Smooth muscle cell (in vitro differentiated cells): ENCODE results near the gene PPIP5K2. TPM values are rescaled to one million over a fixed set of nuclear protein-coding genes. Genes with fewer than 3 reads are reported as not detected.

Source experiments
- DNase-seq: peaks from one replicate; lab custom pipeline; 2025; ENCODE audit not compliant: unreplicated experiment; lab: John Stamatoyannopoulos, UW
- H2AFZ ChIP-seq: fragments of 200-600 bp; sonication (generic); 2 replicates; pipeline ENCODE4 v1.6.0; 2016; ENCODE audit warnings: antibody characterized with exemption, low read depth, mild to moderate bottlenecking
- H3F3A ChIP-seq: fragments of 200-600 bp; sonication (generic); 2 replicates; pipeline ENCODE4 v1.6.0; 2017; ENCODE audit warnings: antibody characterized with exemption, low read depth
- H3K27ac ChIP-seq: fragments of 200-600 bp; sonication (generic); 2 replicates; pipeline ENCODE4 v1.5.1; 2016; ENCODE audit warnings: low read depth, mild to moderate bottlenecking
- H3K27me3 ChIP-seq: fragments of 200-600 bp; sonication (generic); 2 replicates; pipeline ENCODE4 v1.6.1; 2016; ENCODE audit warnings: low read depth, mild to moderate bottlenecking
- H3K36me3 ChIP-seq: fragments of 200-600 bp; sonication (generic); 2 replicates; pipeline ENCODE4 v1.5.1; 2016; ENCODE audit warnings: low read depth
- H3K4me1 ChIP-seq: fragments of 200-600 bp; sonication (generic); 2 replicates; pipeline ENCODE4 v1.5.1; 2016; ENCODE audit warnings: low read depth
- H3K4me2 ChIP-seq: fragments of 200-600 bp; sonication (generic); 2 replicates; pipeline ENCODE4 v1.6.0; 2016; ENCODE audit warnings: mild to moderate bottlenecking
- H3K4me3 ChIP-seq: fragments of 200-600 bp; sonication (generic); 2 replicates; pipeline ENCODE4 v1.5.1; 2016; ENCODE audit warnings: mild to moderate bottlenecking
- H3K79me2 ChIP-seq: fragments of 200-600 bp; sonication (generic); 2 replicates; pipeline ENCODE4 v1.6.0; 2016; ENCODE audit warnings: low read depth, mild to moderate bottlenecking
- H3K9ac ChIP-seq: fragments of 200-600 bp; sonication (generic); 2 replicates; pipeline ENCODE4 v1.6.0; 2016; ENCODE audit warnings: low read depth
- H3K9me3 ChIP-seq: fragments of 200-600 bp; sonication (generic); replicated peaks from 2 replicates; pipeline ENCODE4 v1.5.1; 2016; ENCODE audit warnings: low read depth
- H4K20me1 ChIP-seq: fragments of 200-600 bp; sonication (generic); 2 replicates; pipeline ENCODE4 v1.6.0; 2016; ENCODE audit warnings: low read depth
- WGBS: methylation state at CpG from one replicate; pipeline ENCODE4 v1.1.7; 2016; ENCODE audit warnings: low lambda C conversion rate; 5-methylcytosine and 5-hydroxymethylcytosine counted together
- polyA plus RNA-seq: library from polyadenylated mRNA; unstranded; fragments of >200 nt; fragmentation: Nextera tagmentation; extraction: Ambion mirVana; gene quantifications from 2 replicates; pipeline ENCODE4 v1.2.1, GENCODE V29; 2016
- total RNA-seq: library from RNA; depleted of rRNA; stranded (reverse); fragments of >200 nt; gene quantifications from 2 replicates; pipeline ENCODE4 v1.2.3, GENCODE V29; 2014
- TF ChIP-seq, protein P1 (sequence below): fragments of 200-600 bp; sonication (generic); IDR thresholded peaks from 2 replicates; pipeline ENCODE4 v1.5.1; 2017; ENCODE audit warnings: borderline replicate concordance, mild to moderate bottlenecking, antibody characterized with exemption; ENCODE audit not compliant: insufficient read depth, poor library complexity, severe bottlenecking

Gene PPIP5K2
- total and polyA plus RNA-seq, 2 experiments from 2014 or later, result 22.6 to 90.3 TPM

- no peaks in the 10 kb centered on the region for H3K27me3 ChIP-seq
- no peak overlapping the region for H3K27ac ChIP-seq
- H3K9ac ChIP-seq, result no peak overlapping the region
- no peaks in the 10 kb centered on the region for H3K36me3 ChIP-seq
- no peaks in the 10 kb centered on the region for H3F3A ChIP-seq
- DNase-seq, result no peak
- TF ChIP-seq, protein P1, sequence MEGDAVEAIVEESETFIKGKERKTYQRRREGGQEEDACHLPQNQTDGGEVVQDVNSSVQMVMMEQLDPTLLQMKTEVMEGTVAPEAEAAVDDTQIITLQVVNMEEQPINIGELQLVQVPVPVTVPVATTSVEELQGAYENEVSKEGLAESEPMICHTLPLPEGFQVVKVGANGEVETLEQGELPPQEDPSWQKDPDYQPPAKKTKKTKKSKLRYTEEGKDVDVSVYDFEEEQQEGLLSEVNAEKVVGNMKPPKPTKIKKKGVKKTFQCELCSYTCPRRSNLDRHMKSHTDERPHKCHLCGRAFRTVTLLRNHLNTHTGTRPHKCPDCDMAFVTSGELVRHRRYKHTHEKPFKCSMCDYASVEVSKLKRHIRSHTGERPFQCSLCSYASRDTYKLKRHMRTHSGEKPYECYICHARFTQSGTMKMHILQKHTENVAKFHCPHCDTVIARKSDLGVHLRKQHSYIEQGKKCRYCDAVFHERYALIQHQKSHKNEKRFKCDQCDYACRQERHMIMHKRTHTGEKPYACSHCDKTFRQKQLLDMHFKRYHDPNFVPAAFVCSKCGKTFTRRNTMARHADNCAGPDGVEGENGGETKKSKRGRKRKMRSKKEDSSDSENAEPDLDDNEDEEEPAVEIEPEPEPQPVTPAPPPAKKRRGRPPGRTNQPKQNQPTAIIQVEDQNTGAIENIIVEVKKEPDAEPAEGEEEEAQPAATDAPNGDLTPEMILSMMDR, result no peak
- no peaks in the 10 kb centered on the region for H3K4me1 ChIP-seq
- peak overlapping the region; percentile 3 for H3K4me2 ChIP-seq
- H3K9me3 ChIP-seq, result peaks cover 6% of the 10 kb centered on the region
- H3K4me3 ChIP-seq, result no peak overlapping the region
- H4K20me1 ChIP-seq, result no peaks in the 10 kb centered on the region
- H3K79me2 ChIP-seq, result no peaks in the 10 kb centered on the region
- H2AFZ ChIP-seq, result no peak overlapping the region
Observed at GRCh38 chr5:103244398-103244797, 124.3 kb downstream of the PPIP5K2 start.

DNA sequence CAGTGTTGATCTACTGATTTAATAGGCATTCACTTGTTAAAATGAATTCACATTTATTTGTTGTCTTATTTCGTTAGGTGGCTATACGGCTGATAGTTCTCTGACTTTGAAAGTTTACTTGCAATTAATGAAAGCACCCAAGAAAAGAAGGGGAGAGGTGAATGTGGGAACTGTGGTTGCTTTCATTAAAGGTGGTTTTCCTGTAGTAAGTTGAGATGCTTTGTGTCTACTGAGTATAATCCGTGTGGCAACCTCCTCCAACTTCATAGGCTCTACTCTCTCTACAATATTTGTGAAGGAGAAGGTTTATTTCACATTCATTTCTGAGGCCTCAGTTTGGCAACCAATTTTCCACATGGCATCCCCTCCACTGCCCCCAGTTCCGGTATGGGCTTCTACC lies 125.7 kb downstream of the PPIP5K2 start:
- Histone ChIP-seq H3K27me3 (no peaks in the 10 kb centered on the region), H3K4me3 (no peak overlapping the region), H4K20me1 (no peaks in the 10 kb centered on the region), H3K27ac (no peak overlapping the region), H3K4me2 (no peak overlapping the region), H3F3A (no peaks in the 10 kb centered on the region), H3K9me3 (no peaks in the 10 kb centered on the region), H3K36me3 (no peaks in the 10 kb centered on the region), H2AFZ (no peak overlapping the region), H3K79me2 (no peaks in the 10 kb centered on the region), H3K9ac (no peak overlapping the region), H3K4me1 (no peaks in the 10 kb centered on the region)
- 91% methylated on average over 4 of the region's 4 CpGs for WGBS
- TF ChIP-seq, protein P1, result no peak
- DNase-seq, result no peak

- H3K9me3 ChIP-seq, result no peaks in the 10 kb centered on the region
- no peaks in the 10 kb centered on the region for H4K20me1 ChIP-seq
- no peak overlapping the region for H3K4me2 ChIP-seq
- no peaks in the 10 kb centered on the region for H3K79me2 ChIP-seq
- 94% methylated on average over 1 of the region's 1 CpG for WGBS
- H3K9ac ChIP-seq, result no peak overlapping the region
- H3K4me3 ChIP-seq, result no peak overlapping the region
- DNase-seq, result no peak
- H3K36me3 ChIP-seq, result no peaks in the 10 kb centered on the region
- H2AFZ ChIP-seq, result no peak overlapping the region
- no peaks in the 10 kb centered on the region for H3K4me1 ChIP-seq
- TF ChIP-seq, protein P1, result no peak
- no peak overlapping the region for H3K27ac ChIP-seq
- no peaks in the 10 kb centered on the region for H3K27me3 ChIP-seq
- H3F3A ChIP-seq, result no peaks in the 10 kb centered on the region
Observed at GRCh38 chr5:103247118-103247517, 127.0 kb downstream of the PPIP5K2 start.

DNA sequence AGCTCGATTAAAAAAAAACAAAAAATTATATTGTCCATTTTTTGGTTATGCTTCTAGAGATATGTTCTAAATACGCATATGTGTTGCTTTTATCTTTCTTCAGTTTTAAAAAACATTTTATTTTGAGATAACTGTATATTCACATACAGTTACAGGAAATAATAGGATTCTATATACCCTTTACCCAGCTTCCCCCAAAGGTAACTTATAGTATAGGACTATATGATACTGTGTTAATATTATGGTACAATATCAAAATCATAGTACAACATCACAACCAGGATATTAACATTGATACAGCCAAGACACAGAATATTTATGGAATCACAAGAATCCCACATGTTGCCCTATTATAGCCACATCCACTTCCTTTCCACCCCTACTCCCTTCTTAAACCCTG lies 129.0 kb downstream of the PPIP5K2 start:
- WGBS, result 90% methylated on average over 2 of the region's 2 CpGs

More for the DNA sequence above, 129.0 kb downstream of the PPIP5K2 start:
- Histone ChIP-seq H2AFZ (no peak overlapping the region), H3K79me2 (no peaks in the 10 kb centered on the region), H3K9ac (no peak overlapping the region), H3K4me2 (no peak overlapping the region), H3K4me3 (no peak overlapping the region), H3K4me1 (no peaks in the 10 kb centered on the region), H4K20me1 (no peaks in the 10 kb centered on the region), H3K9me3 (no peaks in the 10 kb centered on the region), H3F3A (no peaks in the 10 kb centered on the region), H3K27ac (no peak overlapping the region), H3K27me3 (no peaks in the 10 kb centered on the region), H3K36me3 (no peaks in the 10 kb centered on the region)
- TF ChIP-seq, protein P1, result no peak
- no peak for DNase-seq
